Measurements from ENCODE around the gene AIG1.

AIG1 gene

DNA sequence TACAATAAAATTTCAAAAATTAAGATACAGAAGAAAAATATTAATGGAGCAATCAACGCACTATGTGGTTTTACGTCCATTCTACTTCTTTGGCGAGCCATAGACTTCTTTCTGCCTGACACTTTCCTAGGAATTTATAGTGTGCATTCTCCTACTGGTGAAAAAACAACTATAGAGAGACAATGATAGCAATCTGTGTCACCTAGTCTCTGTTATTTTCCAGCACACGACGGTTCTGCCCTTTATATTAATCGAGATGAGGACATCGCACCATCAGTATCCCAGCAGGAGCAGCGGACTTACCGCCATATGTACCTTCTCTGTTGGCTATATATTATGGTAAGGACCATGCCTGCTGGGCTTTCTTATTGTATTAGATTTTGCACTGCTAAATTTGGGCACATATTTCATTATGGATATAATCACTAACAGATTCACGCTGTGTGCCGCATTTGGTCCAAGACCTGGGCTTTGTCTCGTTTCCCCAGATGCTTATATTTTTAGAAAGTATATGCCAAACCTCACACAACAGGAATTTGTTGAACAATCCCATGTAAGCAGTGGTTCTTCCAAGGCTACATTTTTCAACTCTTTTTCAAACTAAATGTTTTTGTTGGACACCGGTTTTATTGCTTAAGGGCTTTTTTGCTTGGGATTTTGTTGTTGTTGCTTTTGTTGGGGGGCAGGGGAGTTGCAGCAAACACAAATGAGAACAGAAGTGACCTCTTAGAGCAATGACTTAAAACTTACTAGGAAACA, 223.4 kb downstream of the AIG1 start:
- Histone ChIP-seq H3K36me3 (replicated peaks) (no peaks in the 10 kb centered on the region), H3K27me3 (replicated peaks) (no peaks in the 10 kb centered on the region), H3K27ac (no peak overlapping the region), H3K4me3 (ENCODE audit: low read depth, low read length) (no peak overlapping the region)
- TF ChIP-seq, protein P1, sequence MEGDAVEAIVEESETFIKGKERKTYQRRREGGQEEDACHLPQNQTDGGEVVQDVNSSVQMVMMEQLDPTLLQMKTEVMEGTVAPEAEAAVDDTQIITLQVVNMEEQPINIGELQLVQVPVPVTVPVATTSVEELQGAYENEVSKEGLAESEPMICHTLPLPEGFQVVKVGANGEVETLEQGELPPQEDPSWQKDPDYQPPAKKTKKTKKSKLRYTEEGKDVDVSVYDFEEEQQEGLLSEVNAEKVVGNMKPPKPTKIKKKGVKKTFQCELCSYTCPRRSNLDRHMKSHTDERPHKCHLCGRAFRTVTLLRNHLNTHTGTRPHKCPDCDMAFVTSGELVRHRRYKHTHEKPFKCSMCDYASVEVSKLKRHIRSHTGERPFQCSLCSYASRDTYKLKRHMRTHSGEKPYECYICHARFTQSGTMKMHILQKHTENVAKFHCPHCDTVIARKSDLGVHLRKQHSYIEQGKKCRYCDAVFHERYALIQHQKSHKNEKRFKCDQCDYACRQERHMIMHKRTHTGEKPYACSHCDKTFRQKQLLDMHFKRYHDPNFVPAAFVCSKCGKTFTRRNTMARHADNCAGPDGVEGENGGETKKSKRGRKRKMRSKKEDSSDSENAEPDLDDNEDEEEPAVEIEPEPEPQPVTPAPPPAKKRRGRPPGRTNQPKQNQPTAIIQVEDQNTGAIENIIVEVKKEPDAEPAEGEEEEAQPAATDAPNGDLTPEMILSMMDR (IDR thresholded peaks at IDR 0.05; ENCODE audit: low read depth, low read length, missing control alignments) = no peak
- no peak for DNase-seq
- in situ Hi-C loops (cut with HindIII; ENCODE audit: low pct_ligation_motif_present, low sequenced_read_pairs) = no loop called here

DNA sequence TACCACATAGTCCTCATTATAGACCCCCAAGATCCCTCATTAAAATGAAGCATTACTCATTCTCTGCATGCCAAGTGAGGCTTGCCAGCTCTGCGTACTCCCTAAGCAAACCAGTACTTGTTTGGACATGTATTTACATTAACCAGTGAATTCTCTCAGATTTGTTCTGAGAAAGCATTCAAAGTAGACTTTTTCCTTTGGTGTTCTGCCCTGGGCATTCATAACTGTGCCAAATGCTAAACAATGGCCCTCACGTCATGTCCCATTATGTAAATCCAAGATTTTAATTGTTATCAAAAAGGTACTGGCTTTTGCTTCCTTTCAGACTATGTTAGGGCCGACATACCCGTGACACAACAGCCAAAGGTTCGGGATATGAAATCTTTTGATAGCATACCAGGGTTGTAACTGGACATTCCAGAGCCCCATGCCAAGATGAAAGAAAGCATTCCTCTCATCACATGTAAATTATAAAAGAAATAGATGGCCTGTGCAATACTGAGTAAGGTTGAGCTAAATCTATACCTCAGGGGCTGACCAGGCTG, 225.6 kb downstream of the AIG1 start:
- TF ChIP-seq, protein P1 (IDR thresholded peaks at IDR 0.05; ENCODE audit: low read depth, low read length, missing control alignments) = no peak
- Histone ChIP-seq H3K4me3 (ENCODE audit: low read depth, low read length) (no peak overlapping the region), H3K27ac (no peak overlapping the region), H3K36me3 (replicated peaks) (no peaks in the 10 kb centered on the region), H3K27me3 (replicated peaks) (no peaks in the 10 kb centered on the region)
- peak; percentile 4 for DNase-seq
- in situ Hi-C loops (cut with HindIII; ENCODE audit: low pct_ligation_motif_present, low sequenced_read_pairs) = no loop called here

DNA sequence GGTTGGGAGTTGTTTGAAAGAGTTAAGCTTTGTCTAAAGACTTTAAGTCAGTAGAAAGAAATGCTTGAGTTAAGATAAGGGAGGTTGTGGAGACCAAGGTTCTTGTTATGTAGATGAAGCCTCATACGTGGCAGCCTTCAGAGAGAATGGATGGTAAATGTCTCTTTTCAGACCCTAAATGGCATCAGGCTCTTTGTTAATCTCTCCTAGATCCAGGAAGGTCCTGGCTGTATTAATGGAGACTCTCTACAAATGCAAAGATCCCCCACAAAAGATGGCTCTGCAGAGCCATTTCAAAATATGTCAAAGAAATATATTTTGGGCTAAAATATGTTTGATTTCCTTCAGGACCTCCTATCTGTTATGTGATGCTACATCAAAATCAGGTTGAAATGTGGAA, 228.2 kb downstream of the AIG1 start:
- TF ChIP-seq, protein P1 (IDR thresholded peaks at IDR 0.05; ENCODE audit: low read depth, low read length, missing control alignments) = no peak
- H3K4me3 ChIP-seq (ENCODE audit: low read depth, low read length) = no peak overlapping the region
- H3K36me3 ChIP-seq (replicated peaks) = no peaks in the 10 kb centered on the region
- no peaks in the 10 kb centered on the region for H3K27me3 ChIP-seq (replicated peaks)
- in situ Hi-C loops (cut with HindIII; ENCODE audit: low pct_ligation_motif_present, low sequenced_read_pairs) = no loop called here
- no peak overlapping the region for H3K27ac ChIP-seq
- no peak for DNase-seq

DNA sequence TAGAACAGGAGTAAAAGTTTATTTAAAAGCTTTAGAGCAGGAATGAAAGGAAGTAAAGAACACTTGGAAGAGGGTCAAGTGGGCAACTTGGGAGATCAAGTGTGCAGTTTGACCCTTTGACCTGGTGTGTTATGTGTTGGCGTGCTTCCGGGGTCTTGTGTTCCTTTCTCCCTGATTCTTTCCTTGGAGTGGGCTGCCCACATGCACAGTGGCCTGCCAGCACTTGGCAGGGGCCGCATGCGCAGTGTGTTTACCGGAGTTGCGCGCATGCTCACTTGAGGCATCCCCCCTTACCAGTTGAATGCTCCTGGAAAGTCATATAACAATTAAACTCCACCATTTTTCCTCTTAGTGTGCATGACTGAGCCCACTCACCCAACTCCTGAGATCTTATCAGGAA, 229.5 kb downstream of the AIG1 start:
- Histone ChIP-seq H3K27ac (no peak overlapping the region), H3K4me3 (ENCODE audit: low read depth, low read length) (no peak overlapping the region), H3K36me3 (replicated peaks) (no peaks in the 10 kb centered on the region), H3K27me3 (replicated peaks) (no peaks in the 10 kb centered on the region)
- no peak for DNase-seq
- in situ Hi-C loops (cut with HindIII; ENCODE audit: low pct_ligation_motif_present, low sequenced_read_pairs) = no loop called here
- TF ChIP-seq, protein P1 (IDR thresholded peaks at IDR 0.05; ENCODE audit: low read depth, low read length, missing control alignments) = no peak

DNA sequence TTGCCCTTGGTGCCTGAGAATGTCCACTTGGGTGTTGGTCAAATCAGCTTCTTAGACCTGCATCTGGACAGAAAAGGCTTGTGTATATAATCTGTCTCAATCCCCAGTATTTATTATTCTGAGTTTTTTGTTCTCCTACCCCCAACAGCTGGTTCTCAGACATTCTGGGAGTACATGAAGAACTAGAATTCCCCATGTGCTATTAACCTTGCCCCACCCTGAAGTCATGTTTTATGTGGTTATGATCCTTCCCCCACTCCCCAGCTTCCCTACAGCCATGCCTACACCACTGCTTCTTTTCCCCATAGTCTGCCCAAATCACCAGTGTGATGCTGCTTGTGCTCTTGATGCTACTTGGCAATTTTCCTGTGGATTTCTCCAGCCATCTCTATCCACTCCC, 232.8 kb downstream of the AIG1 start:
- Histone ChIP-seq H3K4me3 (ENCODE audit: low read depth, low read length) (no peak overlapping the region), H3K27me3 (replicated peaks) (no peaks in the 10 kb centered on the region), H3K36me3 (replicated peaks) (no peaks in the 10 kb centered on the region), H3K27ac (no peak overlapping the region)
- TF ChIP-seq, protein P1 (IDR thresholded peaks at IDR 0.05; ENCODE audit: low read depth, low read length, missing control alignments) = no peak
- no peak for DNase-seq
- in situ Hi-C loops (cut with HindIII; ENCODE audit: low pct_ligation_motif_present, low sequenced_read_pairs) = no loop called here

Measured in brain microvascular endothelial cell (primary cell).